Right atrium auricular region (tissue), 2 donors: ENCODE measurements around the gene ANAPC10. TPM values are rescaled to one million over a fixed set of nuclear protein-coding genes. Genes with fewer than 3 reads are reported as not detected.

ENCODE experiments used
- DNase-seq: peaks from one replicate; pipeline ENCODE4 v3.0.0-alpha.2; 2019; ENCODE audit warnings: low spot score
- H3K27ac ChIP-seq, 2 donors: fragments of 200-600 bp; sonication (generic); 1 replicate in 1 of 2; 2 replicates in 1 of 2; pipeline ENCODE4 v1.5.1; 2016 to 2019
- H3K27me3 ChIP-seq, 2 donors: fragments of 200-600 bp; sonication (generic); one replicate each; pipeline versions ENCODE4 v1.5.1 to v1.6.0; 2017 to 2019
- H3K36me3 ChIP-seq: fragments of 200-600 bp; sonication (generic); one replicate; pipeline ENCODE4 v1.5.1; 2016
- H3K4me1 ChIP-seq, 2 donors: fragments of 200-600 bp; sonication (generic); one replicate each; pipeline versions ENCODE4 v1.5.1 to v1.6.0; 2017 to 2019
- H3K4me3 ChIP-seq, 2 donors: fragments of 200-600 bp; sonication (generic); 1 replicate in 1 of 2; 2 replicates in 1 of 2; pipeline ENCODE4 v1.5.1; 2017 to 2019; ENCODE audit warnings: mild to moderate bottlenecking in 1 of 2, moderate library complexity in 1 of 2
- H3K9me3 ChIP-seq, 2 donors: fragments of 200-600 bp; sonication (generic); one replicate each; pipeline ENCODE4 v1.5.1; 2019
- total RNA-seq, 2 donors: library from RNA; depleted of rRNA; stranded (reverse); fragments of >200 nt; gene quantifications; one replicate each; pipeline ENCODE4 v1.1.0, GENCODE V29; 2016
- TF ChIP-seq, protein P1 (sequence below), 2 donors: fragments of 200-600 bp; sonication (generic); IDR thresholded peaks; one replicate each; pipeline ENCODE4 v1.5.1; 2019; ENCODE audit warnings: antibody characterized with exemption in 2 of 2

The ANAPC10 gene
- total RNA-seq, 2 donors from 2014 or later, result 15.4 to 20.3 TPM

DNA sequence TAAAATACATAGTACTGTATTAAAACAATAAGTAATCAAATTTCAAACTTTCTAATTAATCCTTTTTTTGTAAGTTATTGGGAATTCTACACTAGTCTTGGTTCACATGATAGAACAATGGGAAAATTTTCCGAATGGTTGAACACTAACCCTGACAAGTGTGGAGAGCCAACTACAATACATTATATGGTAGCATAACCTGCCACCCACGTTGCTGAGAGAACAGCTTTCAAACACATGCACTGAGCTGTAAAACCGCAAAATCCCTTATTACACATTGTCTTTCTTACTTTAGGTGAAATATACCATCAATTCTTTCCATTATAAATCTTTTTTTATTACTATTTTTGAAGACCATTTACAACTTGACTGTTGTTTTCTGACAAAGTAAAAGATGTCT lies 54.7 kb downstream of the ANAPC10 start:
- TF ChIP-seq, protein P1, sequence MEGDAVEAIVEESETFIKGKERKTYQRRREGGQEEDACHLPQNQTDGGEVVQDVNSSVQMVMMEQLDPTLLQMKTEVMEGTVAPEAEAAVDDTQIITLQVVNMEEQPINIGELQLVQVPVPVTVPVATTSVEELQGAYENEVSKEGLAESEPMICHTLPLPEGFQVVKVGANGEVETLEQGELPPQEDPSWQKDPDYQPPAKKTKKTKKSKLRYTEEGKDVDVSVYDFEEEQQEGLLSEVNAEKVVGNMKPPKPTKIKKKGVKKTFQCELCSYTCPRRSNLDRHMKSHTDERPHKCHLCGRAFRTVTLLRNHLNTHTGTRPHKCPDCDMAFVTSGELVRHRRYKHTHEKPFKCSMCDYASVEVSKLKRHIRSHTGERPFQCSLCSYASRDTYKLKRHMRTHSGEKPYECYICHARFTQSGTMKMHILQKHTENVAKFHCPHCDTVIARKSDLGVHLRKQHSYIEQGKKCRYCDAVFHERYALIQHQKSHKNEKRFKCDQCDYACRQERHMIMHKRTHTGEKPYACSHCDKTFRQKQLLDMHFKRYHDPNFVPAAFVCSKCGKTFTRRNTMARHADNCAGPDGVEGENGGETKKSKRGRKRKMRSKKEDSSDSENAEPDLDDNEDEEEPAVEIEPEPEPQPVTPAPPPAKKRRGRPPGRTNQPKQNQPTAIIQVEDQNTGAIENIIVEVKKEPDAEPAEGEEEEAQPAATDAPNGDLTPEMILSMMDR (IDR thresholded peaks at IDR 0.05), result no peak
- Histone ChIP-seq H3K9me3 (no peaks in the 10 kb centered on the region), H3K27ac (no peak overlapping the region), H3K36me3 (no peaks in the 10 kb centered on the region), H3K27me3 (no peaks in the 10 kb centered on the region), H3K4me3 (no peak overlapping the region), H3K4me1 (no peaks in the 10 kb centered on the region)
- no peak for DNase-seq

DNA sequence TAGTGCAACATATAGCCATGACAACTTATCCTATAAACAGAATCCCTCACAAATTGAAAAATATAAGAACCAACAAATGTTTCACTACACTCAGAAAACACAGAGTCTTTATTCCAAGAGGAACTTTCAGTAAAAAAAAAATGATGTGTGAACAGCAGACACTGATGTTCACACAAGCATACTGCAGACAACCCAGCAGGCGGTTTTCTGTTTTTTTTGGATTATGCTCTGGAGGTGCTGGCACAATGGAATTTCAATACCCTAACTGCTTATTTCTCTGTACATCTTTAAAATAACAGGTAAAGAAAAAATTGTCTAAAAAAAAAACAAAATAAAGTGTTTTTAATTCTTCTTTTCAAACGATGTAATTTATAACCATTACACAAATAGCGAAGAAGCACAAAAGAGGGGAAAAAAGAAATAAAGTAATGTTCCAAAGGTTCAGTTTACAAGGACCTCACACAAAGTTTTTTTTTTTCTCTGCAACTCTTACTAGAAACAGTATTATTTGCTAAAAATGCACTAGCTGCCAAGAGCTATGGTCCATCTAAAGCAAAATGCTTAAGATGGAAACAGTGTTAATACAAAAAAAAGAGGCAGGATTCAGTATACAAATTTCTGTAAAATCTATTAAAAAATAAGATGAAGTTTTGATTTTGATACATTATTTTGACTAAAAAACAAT lies 55.3 kb downstream of the ANAPC10 start:
- DNase-seq, result no peak
- no peak overlapping the region for H3K27ac ChIP-seq
- no peak overlapping the region for H3K4me3 ChIP-seq
- TF ChIP-seq, protein P1 (IDR thresholded peaks at IDR 0.05), result no peak
- H3K27me3 ChIP-seq, result no peaks in the 10 kb centered on the region
- H3K36me3 ChIP-seq, result no peaks in the 10 kb centered on the region
- no peaks in the 10 kb centered on the region for H3K4me1 ChIP-seq
- H3K9me3 ChIP-seq, result no peaks in the 10 kb centered on the region

DNA sequence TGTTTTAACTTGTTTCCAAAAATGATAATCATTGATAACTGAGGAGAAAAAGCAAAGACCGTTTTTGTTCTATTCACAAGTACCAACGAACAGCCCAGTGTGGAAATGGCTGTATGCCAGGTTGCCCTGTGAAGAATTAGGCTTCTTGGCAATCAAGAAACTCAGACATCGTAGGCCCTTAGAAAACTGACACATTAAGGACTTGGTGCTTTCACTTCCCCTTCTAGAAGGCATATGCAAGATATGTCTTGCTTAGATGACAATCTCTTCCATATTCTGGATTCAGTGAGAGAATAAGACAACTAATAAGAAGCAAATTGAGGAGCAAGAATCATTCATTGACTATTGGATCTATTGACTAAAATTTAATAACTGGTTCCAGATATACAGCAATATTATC lies 56.6 kb downstream of the ANAPC10 start:
- Histone ChIP-seq H3K4me3 (no peak overlapping the region), H3K27ac (no peak overlapping the region), H3K9me3 (no peaks in the 10 kb centered on the region), H3K27me3 (no peaks in the 10 kb centered on the region), H3K4me1 (no peaks in the 10 kb centered on the region), H3K36me3 (no peaks in the 10 kb centered on the region)
- TF ChIP-seq, protein P1 (IDR thresholded peaks at IDR 0.05), result no peak
- DNase-seq, result no peak

DNA sequence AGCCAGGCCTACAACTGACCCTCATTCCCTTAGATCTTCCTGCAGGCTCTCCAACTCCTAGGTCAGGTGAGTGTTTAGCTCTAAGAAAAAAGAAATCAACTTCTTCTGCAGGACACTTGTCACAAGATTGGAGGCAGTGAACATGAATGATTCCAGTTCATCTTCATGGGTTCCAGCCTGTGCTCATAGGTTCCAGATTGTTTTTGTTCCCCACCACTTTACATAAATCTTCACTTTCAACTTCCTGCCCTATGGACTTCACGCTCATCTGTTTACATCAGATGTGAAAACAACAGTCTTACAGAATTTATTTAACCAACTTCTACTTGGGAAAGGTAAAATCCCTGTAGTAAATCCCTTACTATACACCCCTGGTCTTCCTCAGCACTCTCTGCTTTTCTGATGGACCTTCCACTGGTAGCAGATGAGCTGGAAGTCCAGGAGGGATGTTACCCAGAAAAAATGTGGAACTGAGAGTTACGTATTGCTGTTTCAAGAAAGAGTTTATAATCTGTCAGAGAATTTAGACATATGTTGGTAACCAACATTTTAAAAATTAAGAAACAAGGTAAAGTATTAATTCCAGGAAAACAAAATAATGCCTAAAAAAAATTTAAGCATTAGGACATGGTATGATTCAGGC lies 62.4 kb downstream of the ANAPC10 start:
- H3K9me3 ChIP-seq, result no peaks in the 10 kb centered on the region
- DNase-seq, result no peak
- H3K4me1 ChIP-seq, result no peaks in the 10 kb centered on the region
- TF ChIP-seq, protein P1 (IDR thresholded peaks at IDR 0.05), result no peak
- peaks cover 15% of the 10 kb centered on the region for H3K36me3 ChIP-seq
- no peak overlapping the region for H3K27ac ChIP-seq
- no peaks in the 10 kb centered on the region for H3K27me3 ChIP-seq
- H3K4me3 ChIP-seq, result no peak overlapping the region

DNA sequence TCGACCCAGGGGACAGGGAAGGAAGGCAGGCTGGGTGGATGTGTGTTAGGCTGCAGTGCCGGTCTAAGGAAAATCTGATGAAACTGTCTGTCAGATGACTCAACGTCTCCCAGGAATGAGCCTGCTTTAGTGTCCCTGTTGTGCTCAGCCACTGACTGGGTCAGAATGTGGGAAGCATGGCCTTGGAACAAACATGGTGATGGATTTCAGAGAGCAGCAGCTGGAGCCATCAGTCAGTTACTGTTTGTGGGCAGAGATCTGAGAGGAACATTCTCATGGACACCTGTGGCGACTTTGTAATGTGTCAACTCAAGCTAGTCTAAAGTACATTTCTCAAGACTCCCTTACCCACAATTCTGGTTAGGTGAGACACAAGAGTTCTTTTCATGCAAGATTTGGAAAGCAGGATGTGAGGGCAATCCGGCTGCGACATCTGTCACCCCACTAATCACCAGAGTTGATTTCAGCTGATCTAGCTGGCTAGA lies 63.2 kb downstream of the ANAPC10 start:
- TF ChIP-seq, protein P1 (IDR thresholded peaks at IDR 0.05), result no peak
- H3K27me3 ChIP-seq, result no peaks in the 10 kb centered on the region
- no peak for DNase-seq
- no peaks in the 10 kb centered on the region for H3K9me3 ChIP-seq
- peaks cover 15% of the 10 kb centered on the region for H3K36me3 ChIP-seq
- no peaks in the 10 kb centered on the region for H3K4me1 ChIP-seq
- no peak overlapping the region for H3K4me3 ChIP-seq
- H3K27ac ChIP-seq, result no peak overlapping the region
